ENCODE data around the gene PDE6D. TPM values are rescaled to one million over a fixed set of nuclear protein-coding genes. Genes with fewer than 3 reads are reported as not detected.

PDE6D gene
- total and polyA plus RNA-seq, 2 experiments from 2014 or later = 35.2 to 55.6 TPM

DNA sequence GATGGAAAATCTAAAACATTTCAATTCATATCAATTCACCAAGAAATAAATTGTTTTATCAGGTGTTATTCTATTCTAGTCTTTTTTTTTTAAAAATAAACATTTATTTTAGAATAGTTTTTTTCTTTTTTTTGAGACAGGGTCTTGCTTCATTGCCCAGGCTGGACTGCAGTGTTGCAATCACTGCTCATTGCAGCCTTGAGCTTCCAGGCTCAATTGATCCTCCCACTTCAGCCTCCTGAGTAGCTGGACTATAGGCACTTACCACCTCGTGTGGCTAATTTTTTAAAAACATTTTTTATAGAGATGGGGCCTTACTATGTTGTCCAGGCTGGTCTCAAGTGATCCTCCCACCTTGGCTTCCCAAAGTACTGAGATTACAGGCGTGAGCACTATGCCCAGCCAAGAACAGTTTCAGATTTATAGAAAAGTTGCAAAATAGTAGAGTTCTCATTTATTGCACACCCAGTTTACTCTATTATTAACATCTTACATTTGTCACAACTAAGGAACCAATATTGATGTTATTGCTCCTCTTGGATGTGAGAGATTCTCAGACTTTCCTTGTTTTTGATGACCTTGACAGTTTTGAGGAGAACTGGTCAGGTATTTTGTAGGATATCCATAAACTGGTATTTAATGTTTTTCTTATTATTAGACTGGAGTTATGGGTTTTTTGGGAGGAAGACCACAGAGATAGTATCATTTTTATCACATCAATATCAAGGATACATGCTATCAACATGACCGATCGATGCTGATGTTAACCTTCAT is 29.9 kb downstream of the PDE6D start:
- no peaks in the 10 kb centered on the region; the same call in 2 of the 3 replicates for H3K4me1 Mint-ChIP-seq
- H3K4me3 Mint-ChIP-seq = no peak overlapping the region

More for the DNA sequence above, 29.9 kb downstream of the PDE6D start:
- H3K4me2 ChIP-seq = no peak overlapping the region
- H3F3A ChIP-seq (replicated peaks; ENCODE audit: low read depth) = 0 out of 2 replicates have a peak, but pooled peaks cover 3% of the 10 kb centered on the region
- Mint-ChIP-seq H3K9me3 (no peaks in the 10 kb centered on the region), H3K27ac (no peak overlapping the region), H3K27me3 (ENCODE audit: insufficient read depth, low read depth, poor library complexity) (peaks cover 3% of the 10 kb centered on the region), H3K36me3 (ENCODE audit: low read depth) (no peaks in the 10 kb centered on the region)
- H3K79me2 ChIP-seq (replicated peaks; ENCODE audit: insufficient read depth) = no peaks in the 10 kb centered on the region
- H3K36me3 ChIP-seq (ENCODE audit: insufficient read depth) = no peaks in the 10 kb centered on the region; the same call in 1 of the 2 replicates
- TF ChIP-seq POLR2AphosphoS5 (IDR thresholded peaks at IDR 0.05; ENCODE audit: low read depth) = no peak
- TF ChIP-seq, protein P1, sequence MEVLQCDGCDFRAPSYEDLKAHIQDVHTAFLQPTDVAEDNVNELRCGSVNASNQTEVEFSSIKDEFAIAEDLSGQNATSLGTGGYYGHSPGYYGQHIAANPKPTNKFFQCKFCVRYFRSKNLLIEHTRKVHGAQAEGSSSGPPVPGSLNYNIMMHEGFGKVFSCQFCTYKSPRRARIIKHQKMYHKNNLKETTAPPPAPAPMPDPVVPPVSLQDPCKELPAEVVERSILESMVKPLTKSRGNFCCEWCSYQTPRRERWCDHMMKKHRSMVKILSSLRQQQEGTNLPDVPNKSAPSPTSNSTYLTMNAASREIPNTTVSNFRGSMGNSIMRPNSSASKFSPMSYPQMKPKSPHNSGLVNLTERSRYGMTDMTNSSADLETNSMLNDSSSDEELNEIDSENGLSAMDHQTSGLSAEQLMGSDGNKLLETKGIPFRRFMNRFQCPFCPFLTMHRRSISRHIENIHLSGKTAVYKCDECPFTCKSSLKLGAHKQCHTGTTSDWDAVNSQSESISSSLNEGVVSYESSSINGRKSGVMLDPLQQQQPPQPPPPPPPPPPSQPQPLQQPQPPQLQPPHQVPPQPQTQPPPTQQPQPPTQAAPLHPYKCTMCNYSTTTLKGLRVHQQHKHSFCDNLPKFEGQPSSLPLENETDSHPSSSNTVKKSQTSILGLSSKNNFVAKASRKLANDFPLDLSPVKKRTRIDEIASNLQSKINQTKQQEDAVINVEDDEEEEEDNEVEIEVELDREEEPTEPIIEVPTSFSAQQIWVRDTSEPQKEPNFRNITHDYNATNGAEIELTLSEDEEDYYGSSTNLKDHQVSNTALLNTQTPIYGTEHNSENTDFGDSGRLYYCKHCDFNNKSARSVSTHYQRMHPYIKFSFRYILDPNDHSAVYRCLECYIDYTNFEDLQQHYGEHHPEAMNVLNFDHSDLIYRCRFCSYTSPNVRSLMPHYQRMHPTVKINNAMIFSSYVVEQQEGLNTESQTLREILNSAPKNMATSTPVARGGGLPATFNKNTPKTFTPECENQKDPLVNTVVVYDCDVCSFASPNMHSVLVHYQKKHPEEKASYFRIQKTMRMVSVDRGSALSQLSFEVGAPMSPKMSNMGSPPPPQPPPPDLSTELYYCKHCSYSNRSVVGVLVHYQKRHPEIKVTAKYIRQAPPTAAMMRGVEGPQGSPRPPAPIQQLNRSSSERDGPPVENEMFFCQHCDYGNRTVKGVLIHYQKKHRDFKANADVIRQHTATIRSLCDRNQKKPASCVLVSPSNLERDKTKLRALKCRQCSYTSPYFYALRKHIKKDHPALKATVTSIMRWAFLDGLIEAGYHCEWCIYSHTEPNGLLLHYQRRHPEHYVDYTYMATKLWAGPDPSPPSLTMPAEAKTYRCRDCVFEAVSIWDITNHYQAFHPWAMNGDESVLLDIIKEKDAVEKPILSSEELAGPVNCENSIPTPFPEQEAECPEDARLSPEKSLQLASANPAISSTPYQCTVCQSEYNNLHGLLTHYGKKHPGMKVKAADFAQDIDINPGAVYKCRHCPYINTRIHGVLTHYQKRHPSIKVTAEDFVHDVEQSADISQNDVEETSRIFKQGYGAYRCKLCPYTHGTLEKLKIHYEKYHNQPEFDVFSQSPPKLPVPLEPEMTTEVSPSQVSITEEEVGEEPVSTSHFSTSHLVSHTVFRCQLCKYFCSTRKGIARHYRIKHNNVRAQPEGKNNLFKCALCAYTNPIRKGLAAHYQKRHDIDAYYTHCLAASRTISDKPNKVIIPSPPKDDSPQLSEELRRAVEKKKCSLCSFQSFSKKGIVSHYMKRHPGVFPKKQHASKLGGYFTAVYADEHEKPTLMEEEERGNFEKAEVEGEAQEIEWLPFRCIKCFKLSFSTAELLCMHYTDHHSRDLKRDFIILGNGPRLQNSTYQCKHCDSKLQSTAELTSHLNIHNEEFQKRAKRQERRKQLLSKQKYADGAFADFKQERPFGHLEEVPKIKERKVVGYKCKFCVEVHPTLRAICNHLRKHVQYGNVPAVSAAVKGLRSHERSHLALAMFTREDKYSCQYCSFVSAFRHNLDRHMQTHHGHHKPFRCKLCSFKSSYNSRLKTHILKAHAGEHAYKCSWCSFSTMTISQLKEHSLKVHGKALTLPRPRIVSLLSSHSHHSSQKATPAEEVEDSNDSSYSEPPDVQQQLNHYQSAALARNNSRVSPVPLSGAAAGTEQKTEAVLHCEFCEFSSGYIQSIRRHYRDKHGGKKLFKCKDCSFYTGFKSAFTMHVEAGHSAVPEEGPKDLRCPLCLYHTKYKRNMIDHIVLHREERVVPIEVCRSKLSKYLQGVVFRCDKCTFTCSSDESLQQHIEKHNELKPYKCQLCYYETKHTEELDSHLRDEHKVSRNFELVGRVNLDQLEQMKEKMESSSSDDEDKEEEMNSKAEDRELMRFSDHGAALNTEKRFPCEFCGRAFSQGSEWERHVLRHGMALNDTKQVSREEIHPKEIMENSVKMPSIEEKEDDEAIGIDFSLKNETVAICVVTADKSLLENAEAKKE (CRISPR knock-in tag; IDR thresholded peaks at IDR 0.05) = no peak
- no peak for TF ChIP-seq EZH2phosphoT487 (IDR thresholded peaks at IDR 0.05; ENCODE audit: unreplicated experiment)
- TF ChIP-seq, protein P2, sequence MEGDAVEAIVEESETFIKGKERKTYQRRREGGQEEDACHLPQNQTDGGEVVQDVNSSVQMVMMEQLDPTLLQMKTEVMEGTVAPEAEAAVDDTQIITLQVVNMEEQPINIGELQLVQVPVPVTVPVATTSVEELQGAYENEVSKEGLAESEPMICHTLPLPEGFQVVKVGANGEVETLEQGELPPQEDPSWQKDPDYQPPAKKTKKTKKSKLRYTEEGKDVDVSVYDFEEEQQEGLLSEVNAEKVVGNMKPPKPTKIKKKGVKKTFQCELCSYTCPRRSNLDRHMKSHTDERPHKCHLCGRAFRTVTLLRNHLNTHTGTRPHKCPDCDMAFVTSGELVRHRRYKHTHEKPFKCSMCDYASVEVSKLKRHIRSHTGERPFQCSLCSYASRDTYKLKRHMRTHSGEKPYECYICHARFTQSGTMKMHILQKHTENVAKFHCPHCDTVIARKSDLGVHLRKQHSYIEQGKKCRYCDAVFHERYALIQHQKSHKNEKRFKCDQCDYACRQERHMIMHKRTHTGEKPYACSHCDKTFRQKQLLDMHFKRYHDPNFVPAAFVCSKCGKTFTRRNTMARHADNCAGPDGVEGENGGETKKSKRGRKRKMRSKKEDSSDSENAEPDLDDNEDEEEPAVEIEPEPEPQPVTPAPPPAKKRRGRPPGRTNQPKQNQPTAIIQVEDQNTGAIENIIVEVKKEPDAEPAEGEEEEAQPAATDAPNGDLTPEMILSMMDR (conservative IDR thresholded peaks at IDR 0.05; ENCODE audit: low read depth in 2 of 2) = no peak
- TF ChIP-seq, protein P3, sequence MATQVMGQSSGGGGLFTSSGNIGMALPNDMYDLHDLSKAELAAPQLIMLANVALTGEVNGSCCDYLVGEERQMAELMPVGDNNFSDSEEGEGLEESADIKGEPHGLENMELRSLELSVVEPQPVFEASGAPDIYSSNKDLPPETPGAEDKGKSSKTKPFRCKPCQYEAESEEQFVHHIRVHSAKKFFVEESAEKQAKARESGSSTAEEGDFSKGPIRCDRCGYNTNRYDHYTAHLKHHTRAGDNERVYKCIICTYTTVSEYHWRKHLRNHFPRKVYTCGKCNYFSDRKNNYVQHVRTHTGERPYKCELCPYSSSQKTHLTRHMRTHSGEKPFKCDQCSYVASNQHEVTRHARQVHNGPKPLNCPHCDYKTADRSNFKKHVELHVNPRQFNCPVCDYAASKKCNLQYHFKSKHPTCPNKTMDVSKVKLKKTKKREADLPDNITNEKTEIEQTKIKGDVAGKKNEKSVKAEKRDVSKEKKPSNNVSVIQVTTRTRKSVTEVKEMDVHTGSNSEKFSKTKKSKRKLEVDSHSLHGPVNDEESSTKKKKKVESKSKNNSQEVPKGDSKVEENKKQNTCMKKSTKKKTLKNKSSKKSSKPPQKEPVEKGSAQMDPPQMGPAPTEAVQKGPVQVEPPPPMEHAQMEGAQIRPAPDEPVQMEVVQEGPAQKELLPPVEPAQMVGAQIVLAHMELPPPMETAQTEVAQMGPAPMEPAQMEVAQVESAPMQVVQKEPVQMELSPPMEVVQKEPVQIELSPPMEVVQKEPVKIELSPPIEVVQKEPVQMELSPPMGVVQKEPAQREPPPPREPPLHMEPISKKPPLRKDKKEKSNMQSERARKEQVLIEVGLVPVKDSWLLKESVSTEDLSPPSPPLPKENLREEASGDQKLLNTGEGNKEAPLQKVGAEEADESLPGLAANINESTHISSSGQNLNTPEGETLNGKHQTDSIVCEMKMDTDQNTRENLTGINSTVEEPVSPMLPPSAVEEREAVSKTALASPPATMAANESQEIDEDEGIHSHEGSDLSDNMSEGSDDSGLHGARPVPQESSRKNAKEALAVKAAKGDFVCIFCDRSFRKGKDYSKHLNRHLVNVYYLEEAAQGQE (IDR thresholded peaks at IDR 0.05; ENCODE audit: unreplicated experiment) = no peak
- no peak for TF ChIP-seq NANOG (IDR thresholded peaks at IDR 0.05; ENCODE audit: borderline replicate concordance)
- H2AFZ ChIP-seq = no peak overlapping the region
- H3K27me3 ChIP-seq (ENCODE audit: insufficient read depth) = no peaks in the 10 kb centered on the region
- ATAC-seq = no peak
- DNase-seq (ENCODE audit: low spot score) = no peak
- no peak overlapping the region for H3K27ac ChIP-seq (ENCODE audit: low read depth)
- H4K20me1 ChIP-seq (replicated peaks; ENCODE audit: insufficient read depth) = no peaks in the 10 kb centered on the region
- no peaks in the 10 kb centered on the region; the same call in 1 of the 2 replicates for H3K9me2 ChIP-seq (ENCODE audit: insufficient read depth)
- no peak overlapping the region for H3K4me3 ChIP-seq
- no peaks in the 10 kb centered on the region for H3K4me1 ChIP-seq (ENCODE audit: insufficient read depth)

Measured in GM23338 (cell line).